ENCODE results near the gene TNS1.
"Not testable (repeated sequence)": the region's sequence is repeated elsewhere in the genome, so short reads cannot be mapped to it uniquely, and the experiment has no call there.

The TNS1 gene

GRCh38 chr2:218002845-218003180 lies at the start of gene TNS1:
TSS of gene TNS1 (minus strand) at chr2:218002995. CDS start at chr2:218002872, 123 bp downstream.
- DNase-seq (ENCODE audit: low read depth, low spot score), result peak; percentile 64

- no peak for DNase-seq (ENCODE audit: low read depth, low spot score)
These were observed 49.1 kb upstream of the TNS1 start for GRCh38 chr2:218051903-218052302.

DNA sequence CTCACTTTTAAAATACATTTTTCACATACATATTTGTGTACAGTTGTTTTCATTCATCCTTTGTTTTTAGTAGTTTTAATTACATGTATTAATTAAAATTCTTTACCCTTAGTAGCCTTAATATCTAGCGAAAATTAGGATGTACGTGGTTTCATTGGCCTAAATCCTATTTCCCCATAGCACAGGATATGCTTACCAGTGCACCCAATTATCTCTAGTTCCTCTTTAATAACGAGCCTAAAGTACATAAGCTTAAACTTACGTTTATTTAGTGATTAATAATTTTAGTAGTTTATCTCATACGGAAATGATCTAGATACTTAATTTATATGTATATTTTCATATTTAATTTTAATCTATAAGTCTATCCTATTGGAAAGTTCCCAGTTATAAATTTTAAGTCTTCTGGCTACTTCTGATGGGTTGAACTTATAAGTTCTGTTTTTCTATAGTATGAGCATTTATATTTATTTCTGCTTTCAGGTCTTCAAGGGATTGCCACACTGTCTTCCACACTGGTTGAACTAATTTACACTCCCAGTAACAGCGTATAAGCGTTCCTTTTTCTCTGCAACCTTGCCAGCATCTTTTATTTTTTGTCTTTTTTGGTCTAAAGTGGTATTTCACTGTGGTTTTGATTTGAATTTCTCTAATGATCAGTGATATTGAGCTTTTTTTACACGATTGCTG lies 44.9 kb upstream of the TNS1 start:
- no peak for DNase-seq (ENCODE audit: low read depth, low spot score)

- no peak for DNase-seq (ENCODE audit: low read depth, low spot score)
These were observed 43.4 kb upstream of the TNS1 start for GRCh38 chr2:218046238-218046637.

DNA sequence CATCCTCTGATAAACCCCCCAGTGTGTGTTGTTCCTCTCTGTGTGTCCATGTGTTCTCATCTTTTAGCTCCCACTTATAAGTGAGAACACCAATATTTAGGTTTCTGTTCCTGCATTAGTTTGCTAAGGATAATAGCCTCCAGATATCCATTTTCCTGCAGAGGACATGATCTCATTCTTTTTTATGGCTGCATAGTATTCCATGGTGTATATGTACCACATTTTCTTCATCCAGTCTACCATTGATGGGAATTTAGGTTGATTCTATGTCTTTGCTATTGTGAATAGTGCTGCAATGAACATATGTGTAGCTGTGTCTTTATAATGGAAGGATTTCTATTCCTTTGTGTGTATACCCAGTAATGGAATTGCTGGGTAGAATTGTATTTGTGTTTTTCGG lies 41.8 kb upstream of the TNS1 start:
- not testable (repeated sequence) for DNase-seq (ENCODE audit: low read depth, low spot score)

- no peak for DNase-seq (ENCODE audit: low read depth, low spot score)
These were observed 40.9 kb upstream of the TNS1 start for GRCh38 chr2:218043701-218044109.

DNA sequence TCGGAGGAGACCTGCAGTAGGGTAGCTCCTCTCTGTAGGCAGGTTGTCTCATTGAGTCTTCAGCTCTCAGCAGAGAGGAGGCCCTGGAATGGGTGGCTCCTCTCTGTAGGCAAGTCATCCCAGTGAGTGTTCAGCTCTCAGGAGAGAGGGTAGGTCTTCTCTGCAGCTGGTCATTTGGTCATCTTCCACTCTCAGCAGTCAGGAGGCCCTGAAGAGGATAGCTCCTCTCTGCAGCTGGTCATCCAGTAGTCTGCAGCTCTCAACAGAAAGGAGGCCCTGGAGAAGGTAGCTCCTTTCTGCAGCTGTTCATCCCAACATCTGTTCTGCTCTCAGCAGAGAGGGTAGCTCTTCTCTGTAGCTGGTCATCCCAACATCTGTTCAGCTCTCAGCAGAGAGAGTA lies 40.3 kb upstream of the TNS1 start:
- DNase-seq (ENCODE audit: low read depth, low spot score), result no peak

DNA sequence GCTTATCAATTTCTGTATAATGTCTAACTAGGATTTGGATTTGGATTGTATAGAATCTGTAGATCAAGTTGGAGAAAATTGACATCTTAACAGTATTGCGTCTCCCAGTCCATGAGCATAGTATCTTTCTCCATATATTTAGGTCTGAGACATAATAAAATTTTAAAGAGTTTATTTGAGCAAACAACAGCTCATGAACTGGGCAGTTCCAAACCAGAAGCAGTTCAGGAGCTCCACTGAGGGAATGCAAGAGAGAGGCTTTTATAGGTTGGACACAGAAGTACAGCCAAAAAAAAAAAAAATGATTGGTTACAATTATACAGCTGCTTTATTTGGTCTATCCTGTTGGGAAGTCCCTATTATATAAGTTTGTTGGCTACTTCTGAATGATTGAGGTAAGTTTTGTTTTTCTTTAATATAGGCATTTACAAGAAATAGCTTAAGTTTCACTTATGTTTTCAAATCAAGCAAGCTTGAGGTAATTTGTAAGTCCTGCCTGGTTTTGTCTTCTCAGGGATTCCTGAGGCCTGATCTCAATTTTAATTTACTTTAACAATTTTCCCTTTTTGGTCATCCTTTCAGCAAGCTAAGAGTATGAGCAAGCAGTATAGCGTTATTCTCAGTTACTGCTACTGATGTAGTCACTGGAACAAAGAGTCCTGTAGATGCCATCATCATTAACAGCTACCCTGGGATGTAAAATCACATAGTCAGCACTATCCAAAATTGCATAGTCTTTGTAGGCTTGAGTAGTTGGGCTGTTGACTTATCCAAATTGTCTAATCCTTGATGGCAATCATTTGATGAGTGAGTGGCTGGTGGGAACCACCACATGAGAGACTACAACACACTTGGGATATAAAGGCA lies 38.7 kb upstream of the TNS1 start:
- no peak for DNase-seq (ENCODE audit: low read depth, low spot score)

DNA sequence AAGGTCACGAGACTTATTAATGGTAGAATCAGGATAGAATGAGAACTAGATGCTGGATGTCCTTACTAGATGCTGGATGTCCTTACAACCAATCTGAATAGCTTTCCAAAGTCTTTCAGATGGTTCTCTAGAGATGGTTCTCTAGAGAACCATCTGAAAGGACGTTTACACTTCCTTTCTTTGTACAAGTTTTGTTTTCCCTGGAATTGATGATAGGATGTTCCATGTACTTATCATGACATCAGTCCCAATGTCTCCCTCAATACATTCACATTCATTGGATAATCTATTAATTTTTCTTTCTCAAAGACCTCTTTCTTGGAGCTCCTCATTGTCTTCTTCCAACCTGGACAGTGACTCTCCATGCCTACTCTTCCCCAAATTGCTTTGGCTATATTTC lies 38.1 kb upstream of the TNS1 start:
- DNase-seq (ENCODE audit: low read depth, low spot score), result no peak

GRCh38 chr2:218039171-218039570 lies 36.4 kb upstream of the TNS1 start:
- peak; percentile 84 for DNase-seq (ENCODE audit: low read depth, low spot score)

DNA sequence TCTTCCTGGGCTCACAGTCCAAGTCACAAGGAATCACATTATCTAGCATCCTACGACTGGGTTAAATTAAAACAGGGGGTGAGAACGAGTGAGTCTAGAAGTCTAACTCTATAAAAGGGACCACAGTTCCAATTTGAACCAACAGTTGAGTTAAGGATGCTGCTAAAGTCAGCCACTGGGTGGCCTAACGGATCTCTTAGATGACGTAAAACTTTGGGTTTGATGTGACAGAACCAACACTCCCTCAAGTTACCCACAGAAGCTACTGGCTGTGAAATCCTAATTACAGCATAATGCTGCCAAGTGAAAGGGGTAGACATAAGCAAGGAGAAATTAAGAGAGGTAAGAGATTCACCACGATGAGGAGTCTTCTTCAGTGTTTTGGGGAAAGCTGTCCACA lies 33.6 kb upstream of the TNS1 start:
- no peak for DNase-seq (ENCODE audit: low read depth, low spot score)

DNA sequence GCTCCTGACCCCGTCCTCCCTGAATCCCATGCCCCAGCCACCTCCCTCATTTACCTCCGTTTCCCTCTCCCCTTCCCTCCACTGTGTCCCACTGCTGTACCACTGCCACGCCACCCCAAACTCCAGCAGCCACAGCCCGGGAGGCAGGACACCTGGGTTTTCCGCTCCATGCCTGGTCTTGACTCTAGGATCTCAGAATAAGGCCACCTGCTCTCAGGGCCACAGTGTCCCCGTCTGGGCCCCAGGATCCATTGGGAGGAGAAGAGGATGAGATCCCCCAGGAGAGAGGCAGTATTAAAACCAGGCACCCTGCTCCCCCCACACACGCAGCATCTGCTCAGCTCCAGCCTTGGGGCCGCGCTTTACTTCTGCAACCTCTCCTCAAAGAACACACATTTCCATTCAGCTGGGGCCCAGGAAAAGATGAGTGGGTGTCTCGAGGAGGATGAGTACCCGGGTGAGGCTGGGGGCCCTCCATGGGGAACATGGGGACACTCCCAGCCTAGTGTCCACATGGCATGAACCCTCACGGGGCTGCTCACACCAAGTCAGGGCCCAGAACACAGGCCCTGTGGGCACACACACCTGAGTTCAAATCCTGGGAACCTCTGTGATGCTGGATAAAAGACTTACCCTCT lies 32.8 kb upstream of the TNS1 start:
- no peak for DNase-seq (ENCODE audit: low read depth, low spot score)

- DNase-seq (ENCODE audit: low read depth, low spot score), result peak; percentile 72
These were observed 31.9 kb upstream of the TNS1 start for GRCh38 chr2:218034497-218035213.

DNA sequence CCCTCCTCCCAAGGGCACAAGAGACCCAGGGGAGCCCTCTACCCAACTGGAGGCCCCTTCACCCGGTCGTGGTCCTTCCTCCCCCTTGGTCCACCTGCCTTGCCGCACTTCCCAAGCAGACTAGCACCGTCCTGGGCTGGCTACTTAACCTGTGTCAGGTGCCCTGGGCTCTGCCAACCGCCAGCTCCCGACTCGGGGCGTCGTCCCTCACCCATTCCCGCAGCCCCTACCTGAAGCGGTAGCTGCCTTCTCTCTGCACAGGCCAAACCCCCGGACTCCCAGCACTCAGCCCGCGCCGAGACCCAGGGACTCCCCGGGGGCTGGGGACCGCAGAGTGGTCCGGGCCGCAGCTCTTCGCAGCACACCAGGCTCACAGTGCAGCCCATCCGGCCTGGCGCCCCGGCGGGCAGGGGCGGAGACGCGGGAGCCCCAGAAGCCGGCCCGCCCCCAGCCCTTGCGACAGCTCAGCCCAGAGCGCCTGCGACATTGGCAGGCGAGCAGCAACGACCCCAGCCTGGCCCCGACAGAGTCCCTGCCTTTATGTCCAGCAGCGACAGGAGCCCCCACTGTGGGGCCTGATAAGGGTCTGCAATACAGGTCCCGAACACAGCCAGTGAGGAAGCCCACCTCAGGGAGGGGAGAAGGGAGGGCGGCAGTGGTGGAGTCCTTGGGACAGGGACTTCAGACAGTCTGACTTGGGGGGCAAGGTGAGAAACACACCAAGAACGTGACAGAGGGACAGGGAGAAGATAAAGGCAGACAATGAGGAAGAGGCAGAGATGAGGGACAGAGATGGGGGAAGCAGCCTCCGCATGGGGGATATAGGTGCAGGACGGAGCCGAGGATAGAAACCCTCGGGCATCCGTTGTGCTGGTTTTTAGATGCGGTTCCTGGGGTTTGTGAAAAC lies 31.0 kb upstream of the TNS1 start:
- no peak for DNase-seq (ENCODE audit: low read depth, low spot score)

- no peak for DNase-seq (ENCODE audit: low read depth, low spot score)
These were observed 30.4 kb upstream of the TNS1 start for GRCh38 chr2:218033208-218033589.

DNA sequence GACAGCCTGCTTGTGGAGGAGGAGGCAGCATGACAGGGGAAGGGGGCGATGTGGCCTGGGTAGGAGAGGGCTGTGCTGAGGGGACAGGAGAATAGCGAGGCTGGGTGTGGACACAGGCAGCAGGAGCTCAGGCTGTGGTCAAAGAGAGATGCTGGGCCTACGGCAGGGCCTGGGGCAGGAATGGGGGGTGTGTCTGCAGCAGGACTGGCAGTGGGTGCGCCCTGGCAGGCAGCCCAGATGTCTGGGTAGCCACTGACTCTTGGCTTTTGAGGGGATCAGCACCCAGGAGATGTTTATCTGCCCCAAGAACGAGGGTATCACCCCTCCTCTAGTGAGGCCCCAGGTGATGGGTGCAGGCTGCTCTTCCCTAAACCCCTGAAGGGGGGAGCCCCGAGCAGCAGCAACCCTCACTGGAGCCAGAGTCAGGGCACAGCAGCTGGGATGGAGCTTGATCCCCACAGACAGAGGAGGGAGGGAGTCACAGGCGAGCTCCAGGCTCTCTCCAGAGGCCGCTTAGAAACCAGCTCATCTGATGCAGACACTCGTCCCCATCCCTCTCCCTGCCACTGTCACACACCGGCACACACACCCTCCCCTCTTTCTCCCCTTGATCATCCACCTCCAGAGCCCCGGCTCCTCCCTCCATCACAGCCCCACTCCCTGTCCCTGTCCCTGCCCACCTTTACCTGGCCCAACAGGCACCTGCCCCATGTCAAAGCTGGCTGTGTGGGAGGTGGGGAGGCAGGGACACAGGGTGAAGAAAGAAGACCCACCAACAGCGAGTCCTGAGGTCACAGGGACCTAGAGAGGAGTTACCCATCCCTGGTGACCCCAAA lies 29.8 kb upstream of the TNS1 start:
- peak; percentile 52 for DNase-seq (ENCODE audit: low read depth, low spot score)

DNA sequence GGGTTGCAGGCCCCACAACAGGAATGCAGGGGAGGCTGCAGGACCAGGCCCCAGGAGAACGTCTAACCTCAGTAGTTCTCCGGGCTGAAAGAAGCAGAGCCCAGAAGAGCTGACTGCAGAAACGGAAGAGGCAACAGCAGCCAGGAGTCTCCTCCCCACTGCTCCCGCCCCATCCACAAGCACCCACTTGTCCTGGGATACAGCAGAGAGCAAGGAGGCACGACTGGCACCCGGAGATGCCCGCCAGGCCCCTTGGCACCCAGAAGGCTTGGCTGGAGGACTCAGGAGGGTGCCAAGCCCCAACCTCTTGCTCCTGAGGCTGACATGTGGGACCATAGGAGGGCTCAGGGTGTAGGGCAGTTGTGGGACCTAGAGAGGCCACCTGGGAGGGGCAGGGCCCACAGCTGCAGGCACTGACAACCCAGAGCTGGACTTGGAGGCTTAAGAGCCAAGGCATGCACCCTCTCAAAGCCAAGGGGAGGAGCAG lies 29.0 kb upstream of the TNS1 start:
- no peak for DNase-seq (ENCODE audit: low read depth, low spot score)

DNA sequence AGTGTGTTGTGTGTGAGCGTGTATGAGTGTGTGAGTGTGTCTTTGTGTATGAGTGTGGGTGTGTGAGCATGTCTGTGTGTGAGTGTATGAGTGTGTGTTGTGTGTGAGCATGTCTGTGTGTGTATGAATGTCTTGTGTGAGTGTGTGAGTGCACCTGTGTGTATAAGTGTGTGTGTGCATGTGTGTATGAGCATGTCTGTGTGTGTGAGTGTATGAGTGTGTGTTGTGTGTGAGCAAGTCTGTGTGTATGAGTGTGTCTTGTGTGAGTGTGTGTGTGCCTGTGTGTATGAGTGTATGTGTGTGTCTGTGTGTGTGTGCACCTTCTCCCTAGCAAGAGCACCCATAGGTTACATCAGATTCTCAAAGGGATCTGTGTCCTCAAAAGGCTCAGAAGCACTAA lies 28.5 kb upstream of the TNS1 start:
- DNase-seq (ENCODE audit: low read depth, low spot score), result no peak

DNA sequence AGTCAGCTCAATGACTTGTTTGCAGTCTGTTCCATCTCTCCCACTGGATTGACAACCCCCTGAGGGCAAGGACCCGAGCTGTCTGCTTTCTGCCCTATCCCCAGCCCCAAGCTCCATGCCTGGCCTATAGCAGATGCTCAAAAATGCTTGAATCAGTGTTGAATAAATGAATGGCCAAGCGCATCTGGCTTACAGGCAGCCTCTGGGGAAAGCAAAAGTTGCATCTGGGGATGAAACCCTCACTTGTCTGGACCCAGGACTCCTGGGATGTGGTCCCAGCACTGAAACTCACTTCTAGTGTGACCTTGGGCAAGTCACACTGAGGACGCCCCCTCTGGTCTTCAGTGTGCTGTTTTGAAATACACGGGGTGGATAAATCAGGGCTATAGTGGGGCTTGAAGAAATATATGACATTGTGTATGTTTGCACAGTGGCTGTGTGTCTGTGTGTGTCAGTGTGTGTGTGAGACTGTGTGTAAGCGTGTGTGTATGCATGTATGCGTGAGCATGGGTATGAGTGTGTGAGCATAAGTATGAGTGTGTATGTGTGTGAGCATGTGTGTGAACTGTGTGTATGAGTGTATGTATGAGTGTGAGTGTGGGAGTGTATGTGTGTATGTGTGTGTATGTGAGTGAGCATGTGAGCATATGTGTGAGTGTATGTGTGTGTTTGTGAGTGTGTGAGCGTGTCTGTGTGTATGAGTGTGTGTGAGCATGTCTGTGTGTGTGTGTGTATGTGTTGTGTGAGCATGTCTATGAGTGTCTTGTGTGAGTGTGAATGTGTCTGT lies 27.8 kb upstream of the TNS1 start:
- DNase-seq (ENCODE audit: low read depth, low spot score), result no peak
